Neural progenitor cell (in vitro differentiated cells): ENCODE results near the gene EFCAB10. TPM values are rescaled to one million over a fixed set of nuclear protein-coding genes. Genes with fewer than 3 reads are reported as not detected.
"Not testable (repeated sequence)": the region's sequence is repeated elsewhere in the genome, so short reads cannot be mapped to it uniquely, and the experiment has no call there.

Source experiments
- DNase-seq: peaks from one replicate; pipeline ENCODE4 v3.0.0-alpha.2; 2016; ENCODE audit warnings: low spot score
- H2AFZ ChIP-seq: fragments of 200-600 bp; sonication (generic); replicated peaks from 2 replicates; pipeline ENCODE4 v1.6.1; 2016; ENCODE audit warnings: antibody characterized with exemption
- H3F3A ChIP-seq: fragments of 200-600 bp; sonication (generic); 2 replicates; pipeline ENCODE4 v1.6.1; 2016; ENCODE audit warnings: antibody characterized with exemption, low read depth
- H3K27ac ChIP-seq: fragments of 200-600 bp; sonication (generic); 2 replicates; pipeline ENCODE4 v1.5.1; 2016; ENCODE audit warnings: mild to moderate bottlenecking
- H3K27me3 ChIP-seq: fragments of 200-600 bp; sonication (generic); 2 replicates; pipeline ENCODE4 v1.6.1; 2016; ENCODE audit warnings: mild to moderate bottlenecking, moderate library complexity
- H3K36me3 ChIP-seq: fragments of 200-600 bp; sonication (generic); 2 replicates; pipeline ENCODE4 v1.5.1; 2016
- H3K4me1 ChIP-seq: fragments of 200-600 bp; sonication (generic); 2 replicates; pipeline ENCODE4 v1.6.1; 2016; ENCODE audit warnings: mixed run types
- H3K4me2 ChIP-seq: fragments of 200-600 bp; sonication (generic); 2 replicates; pipeline ENCODE4 v1.6.1; 2016
- H3K4me3 ChIP-seq: fragments of 200-600 bp; sonication (generic); 2 replicates; pipeline ENCODE4 v1.5.1; 2016
- H3K79me2 ChIP-seq: fragments of 200-600 bp; sonication (generic); 2 replicates; pipeline ENCODE4 v1.6.1; 2016; ENCODE audit warnings: low read depth
- H3K9ac ChIP-seq: fragments of 200-600 bp; sonication (generic); 2 replicates; pipeline ENCODE4 v1.6.1; 2016
- H3K9me3 ChIP-seq: fragments of 200-600 bp; sonication (generic); 2 replicates; pipeline ENCODE4 v1.5.1; 2016; ENCODE audit warnings: low read depth
- H4K20me1 ChIP-seq: fragments of 200-600 bp; sonication (generic); 2 replicates; pipeline ENCODE4 v1.6.1; 2016; ENCODE audit warnings: low read depth
- H3K27ac Mint-ChIP-seq: 3 replicates; pipeline ENCODE4 v1.8.0; 2021; ENCODE audit warnings: mixed read lengths
- H3K27me3 Mint-ChIP-seq: 2 replicates; pipeline ENCODE4 v1.8.0; 2022; ENCODE audit warnings: low read depth, mild to moderate bottlenecking, inconsistent platforms, moderate library complexity, mixed read lengths; ENCODE audit not compliant: insufficient read depth
- H3K36me3 Mint-ChIP-seq: 3 replicates; pipeline ENCODE4 v1.8.0; 2021; ENCODE audit warnings: mixed read lengths
- H3K4me1 Mint-ChIP-seq: 3 replicates; pipeline ENCODE4 v1.8.0; 2021; ENCODE audit warnings: mixed read lengths
- H3K4me3 Mint-ChIP-seq: 3 replicates; pipeline ENCODE4 v1.8.0; 2021; ENCODE audit warnings: mild to moderate bottlenecking, moderate library complexity, mixed read lengths
- H3K9me3 Mint-ChIP-seq: 3 replicates; pipeline ENCODE4 v1.8.0; 2020; ENCODE audit warnings: mixed read lengths
- EZH2 ChIP-seq: fragments of 200-600 bp; sonication (generic); IDR thresholded peaks from 2 replicates; pipeline ENCODE4 v1.6.1; 2017; ENCODE audit warnings: antibody characterized with exemption, mild to moderate bottlenecking, moderate library complexity
- EZH2phosphoT487 ChIP-seq: fragments of 200-600 bp; sonication (generic); IDR thresholded peaks from 2 replicates; pipeline ENCODE4 v1.6.1; 2017; ENCODE audit warnings: antibody characterized with exemption
- total RNA-seq: library from RNA; depleted of rRNA; stranded (reverse); fragments of >200 nt; gene quantifications from 2 replicates; pipeline ENCODE4 v1.2.3, GENCODE V29; 2015; ENCODE audit warnings: low replicate concordance
- TF ChIP-seq, protein P1 (sequence below): fragments of 200-600 bp; sonication (generic); IDR thresholded peaks from 2 replicates; pipeline ENCODE4 v1.5.1; 2017; ENCODE audit warnings: antibody characterized with exemption, mild to moderate bottlenecking

Gene EFCAB10
- total RNA-seq, 1 donor from 2014 or later: 5.0 TPM

DNA sequence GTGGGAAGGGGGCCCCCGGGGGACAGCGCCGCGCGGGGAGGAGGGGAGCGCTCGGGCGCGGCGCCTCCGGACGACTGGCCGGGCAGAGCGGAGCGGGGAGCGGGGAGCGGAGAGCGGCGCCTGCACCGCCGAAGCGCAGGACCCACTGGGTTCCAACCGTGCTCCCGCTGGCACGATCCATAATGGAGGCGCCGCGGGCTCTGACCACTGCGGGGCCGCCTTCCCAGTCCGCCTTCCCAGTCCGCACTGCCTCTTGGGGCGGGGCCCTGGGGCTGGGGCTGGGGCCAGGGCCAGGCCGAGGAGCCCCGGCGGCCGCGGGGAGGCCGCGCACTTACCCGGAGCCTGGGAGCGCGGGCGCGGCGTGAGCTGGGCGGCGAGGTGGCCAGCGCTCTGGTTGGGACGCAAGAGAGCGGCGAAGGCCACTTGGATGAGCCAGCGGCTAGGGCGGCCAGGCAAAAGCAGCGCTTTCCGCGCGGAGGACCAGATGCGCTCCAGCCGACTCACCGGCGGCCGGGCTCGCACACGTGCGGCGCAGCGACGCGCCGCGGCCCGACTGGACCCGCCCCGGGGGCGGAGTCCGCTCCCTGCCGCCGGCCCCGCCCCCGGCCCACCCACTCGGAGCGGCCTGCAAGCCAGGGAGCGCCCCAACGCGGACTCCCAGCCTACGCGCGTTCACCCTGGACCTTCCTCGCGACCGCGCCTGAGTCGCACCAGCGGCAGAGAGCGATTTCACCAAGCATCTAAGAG, 59.4 kb downstream of the EFCAB10 start, which contains the start of gene PUS7:
Gene PUS7 (minus strand): TSS at position 555 of the 747 bp plus-strand sequence. CDS start 13,759 bp downstream, outside the sequence.
- H3K4me1 Mint-ChIP-seq: peaks cover 13% of the 10 kb centered on the region
- Histone ChIP-seq H3K27me3 (no peaks in the 10 kb centered on the region), H3K9ac (peak within 1 kb of the TSS; percentile 43), H3K9me3 (no peaks in the 10 kb centered on the region), H3K4me2 (peak within 1 kb of the TSS; percentile 90), H3K27ac (peak within 1 kb of the TSS; percentile 82), H3F3A (peaks cover 14% of the 10 kb centered on the region), H4K20me1 (peaks cover 10% of the 10 kb centered on the region), H2AFZ (peak within 1 kb of the TSS; percentile 100), H3K79me2 (peaks cover 49% of the 10 kb centered on the region), H3K4me1 (peaks cover 7% of the 10 kb centered on the region), H3K36me3 (no peaks in the 10 kb centered on the region), H3K4me3 (peak within 1 kb of the TSS; percentile 87)
- peaks cover 13% of the 10 kb centered on the region for H3K27me3 Mint-ChIP-seq
- peak within 1 kb of the TSS; percentile 81 for H3K27ac Mint-ChIP-seq
- peak within 1 kb of the TSS; percentile 97 for H3K4me3 Mint-ChIP-seq
- H3K9me3 Mint-ChIP-seq: peaks cover 3% of the 10 kb centered on the region
- TF ChIP-seq EZH2 (no peak), EZH2phosphoT487 (no peak)
- TF ChIP-seq, protein P1, sequence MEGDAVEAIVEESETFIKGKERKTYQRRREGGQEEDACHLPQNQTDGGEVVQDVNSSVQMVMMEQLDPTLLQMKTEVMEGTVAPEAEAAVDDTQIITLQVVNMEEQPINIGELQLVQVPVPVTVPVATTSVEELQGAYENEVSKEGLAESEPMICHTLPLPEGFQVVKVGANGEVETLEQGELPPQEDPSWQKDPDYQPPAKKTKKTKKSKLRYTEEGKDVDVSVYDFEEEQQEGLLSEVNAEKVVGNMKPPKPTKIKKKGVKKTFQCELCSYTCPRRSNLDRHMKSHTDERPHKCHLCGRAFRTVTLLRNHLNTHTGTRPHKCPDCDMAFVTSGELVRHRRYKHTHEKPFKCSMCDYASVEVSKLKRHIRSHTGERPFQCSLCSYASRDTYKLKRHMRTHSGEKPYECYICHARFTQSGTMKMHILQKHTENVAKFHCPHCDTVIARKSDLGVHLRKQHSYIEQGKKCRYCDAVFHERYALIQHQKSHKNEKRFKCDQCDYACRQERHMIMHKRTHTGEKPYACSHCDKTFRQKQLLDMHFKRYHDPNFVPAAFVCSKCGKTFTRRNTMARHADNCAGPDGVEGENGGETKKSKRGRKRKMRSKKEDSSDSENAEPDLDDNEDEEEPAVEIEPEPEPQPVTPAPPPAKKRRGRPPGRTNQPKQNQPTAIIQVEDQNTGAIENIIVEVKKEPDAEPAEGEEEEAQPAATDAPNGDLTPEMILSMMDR: no peak
- DNase-seq: peak; percentile 95
- H3K36me3 Mint-ChIP-seq: peaks cover 7% of the 10 kb centered on the region

DNA sequence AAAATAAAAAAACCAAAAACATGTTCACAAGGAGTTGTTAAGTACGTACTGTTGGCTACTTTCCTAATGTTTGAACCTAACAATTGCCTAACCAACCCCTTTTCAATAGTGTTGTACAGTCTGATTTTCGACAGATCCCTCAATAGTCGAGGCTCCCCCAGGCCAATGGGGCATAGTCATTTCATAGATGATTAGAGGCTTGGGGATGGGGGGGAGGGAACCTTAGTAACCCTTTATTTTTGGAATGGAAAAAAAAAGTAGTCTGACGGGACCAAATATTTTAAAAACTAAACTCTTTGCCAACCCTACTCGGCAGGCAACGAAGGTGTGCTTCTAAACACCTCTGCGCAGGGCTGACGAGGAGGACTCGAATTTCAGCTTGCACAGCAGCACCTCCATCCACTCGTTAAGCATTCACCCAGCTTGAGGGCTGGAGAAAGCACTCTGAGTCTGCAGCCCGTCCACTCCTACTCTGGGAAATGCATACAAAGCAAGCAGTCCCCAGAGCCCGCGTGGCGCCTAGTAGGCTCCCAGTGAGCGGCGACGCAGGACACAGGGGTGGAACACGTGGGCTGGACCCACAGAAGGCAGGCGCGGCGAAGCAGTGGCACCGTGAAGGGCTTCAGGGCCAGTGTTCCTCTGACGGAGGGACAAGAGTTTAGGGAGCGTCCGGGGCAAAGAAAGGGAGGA, 60.1 kb downstream of the EFCAB10 start:
- TF ChIP-seq, protein P1: no peak
- no peak for TF ChIP-seq EZH2
- no peak for TF ChIP-seq EZH2phosphoT487
- Mint-ChIP-seq H3K27ac (peak overlapping the region; percentile 81), H3K4me3 (peak overlapping the region; percentile 97), H3K36me3 (peaks cover 7% of the 10 kb centered on the region), H3K4me1 (peaks cover 13% of the 10 kb centered on the region), H3K27me3 (peaks cover 13% of the 10 kb centered on the region), H3K9me3 (peaks cover 3% of the 10 kb centered on the region)
- peaks cover 7% of the 10 kb centered on the region for H3K4me1 ChIP-seq
- no peaks in the 10 kb centered on the region for H3K27me3 ChIP-seq
- no peaks in the 10 kb centered on the region for H3K36me3 ChIP-seq
- H3K27ac ChIP-seq: peak overlapping the region; percentile 82
- peaks cover 56% of the 10 kb centered on the region for H3K79me2 ChIP-seq
- peaks cover 10% of the 10 kb centered on the region for H4K20me1 ChIP-seq
- DNase-seq: peak; percentile 68
- H3F3A ChIP-seq: peaks cover 14% of the 10 kb centered on the region
- peak overlapping the region; percentile 43 for H3K9ac ChIP-seq
- peak overlapping the region; percentile 87 for H3K4me3 ChIP-seq
- H3K9me3 ChIP-seq: no peaks in the 10 kb centered on the region
- peak overlapping the region; percentile 92 for H2AFZ ChIP-seq
- H3K4me2 ChIP-seq: peak overlapping the region; percentile 90

DNA sequence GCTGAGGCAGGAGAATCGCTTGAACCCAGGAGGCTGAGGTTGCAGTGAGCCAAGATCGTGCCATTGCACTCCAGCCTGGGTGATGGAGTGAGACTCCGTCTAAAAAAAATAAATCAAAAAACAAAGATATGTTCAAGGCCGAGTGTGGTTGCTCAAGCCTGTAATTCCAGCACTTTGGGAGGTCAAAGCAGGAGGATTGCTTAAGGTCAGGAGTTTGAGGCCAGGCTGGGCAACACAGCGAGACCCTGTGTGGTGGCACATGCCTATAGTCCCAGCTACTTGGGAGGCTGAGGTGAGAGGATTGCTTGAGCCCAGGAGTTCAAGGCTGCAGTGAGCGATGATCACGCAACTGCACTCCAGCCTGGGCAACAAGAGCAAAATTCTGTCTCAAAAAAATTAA, 60.7 kb downstream of the EFCAB10 start:
- H2AFZ ChIP-seq, H3K9me3 Mint-ChIP-seq, H3K36me3 Mint-ChIP-seq, H3K27ac ChIP-seq, H3K4me1 ChIP-seq, H3K27ac Mint-ChIP-seq, H3K9me3 ChIP-seq, H3K27me3 ChIP-seq, H3K36me3 ChIP-seq, DNase-seq, H3K9ac ChIP-seq: not testable (repeated sequence)
- Histone ChIP-seq H3F3A (peaks cover 14% of the 10 kb centered on the region), H3K4me3 (peak overlapping the region; percentile 87), H3K79me2 (peaks cover 61% of the 10 kb centered on the region), H4K20me1 (peaks cover 10% of the 10 kb centered on the region), H3K4me2 (peak overlapping the region; percentile 90)
- peak overlapping the region; percentile 75 for H3K4me3 Mint-ChIP-seq
- peaks cover 13% of the 10 kb centered on the region for H3K27me3 Mint-ChIP-seq
- H3K4me1 Mint-ChIP-seq: peaks cover 13% of the 10 kb centered on the region
